Transverse colon (tissue), 4 donors: ENCODE measurements around the gene OR2T35. TPM values are rescaled to one million over a fixed set of nuclear protein-coding genes. Genes with fewer than 3 reads are reported as not detected.
"Not testable (repeated sequence)": the region's sequence is repeated elsewhere in the genome, so short reads cannot be mapped to it uniquely, and the experiment has no call there.

ENCODE experiments used
- DNase-seq: peaks from one replicate; pipeline ENCODE4 v3.0.0-alpha.2; 2019
- H3K27ac ChIP-seq, 4 donors: fragments of 200-600 bp; sonication (generic); 2 replicates each; pipeline ENCODE4 v1.5.1; 2016 to 2018; ENCODE audit warnings: inconsistent platforms in 4 of 4
- H3K27me3 ChIP-seq: fragments of 200-600 bp; sonication (generic); 2 replicates; pipeline ENCODE4 v1.5.1; 2017; ENCODE audit warnings: inconsistent platforms
- H3K36me3 ChIP-seq, 4 donors: fragments of 200-600 bp; sonication (generic); 2 replicates each; pipeline ENCODE4 v1.5.1; 2017 to 2019; ENCODE audit warnings: inconsistent platforms in 4 of 4
- H3K4me1 ChIP-seq, 4 donors: fragments of 200-600 bp; sonication (generic); 2 replicates each; pipeline ENCODE4 v1.5.1; 2017 to 2020; ENCODE audit warnings: inconsistent platforms in 4 of 4
- H3K4me3 ChIP-seq, 4 donors: fragments of 200-600 bp; sonication (generic); 1 replicate in 1 of 4; 2 replicates in 3 of 4; pipeline versions ENCODE4 v1.5.1 to v1.6.1; 2017 to 2019; ENCODE audit warnings: inconsistent platforms in 4 of 4
- H3K9me3 ChIP-seq, 2 donors: fragments of 200-600 bp; sonication (generic); 2 replicates each; pipeline ENCODE4 v1.5.1; 2017 to 2019; ENCODE audit warnings: inconsistent platforms in 2 of 2
- EP300 ChIP-seq: sonication (generic); formaldehyde crosslinking; IDR thresholded peaks from one replicate; pipeline ENCODE4 v1.6.1; 2017; ENCODE audit warnings: antibody characterized with exemption, low read depth
- POLR2A ChIP-seq: fragments of 450-650 bp; IDR thresholded peaks from one replicate; pipeline ENCODE4 v1.6.1; 2016; ENCODE audit warnings: antibody characterized with exemption, mild to moderate bottlenecking, moderate library complexity
- POLR2AphosphoS5 ChIP-seq, 3 donors: sonication (generic); formaldehyde crosslinking; IDR thresholded peaks; one replicate each; pipeline ENCODE4 v1.6.1; 2016; ENCODE audit warnings: antibody characterized with exemption in 3 of 3
- WGBS, 2 donors: methylation state at CpG; one replicate each; pipeline ENCODE4 v1.1.5; 2018; ENCODE audit warnings: low coverage in 1 of 2; 5-methylcytosine and 5-hydroxymethylcytosine counted together
- in situ Hi-C, 4 donors: fragments of 200-750 bp; cut with MboI; loops; one replicate each; pipeline versions ENCODE4 v1.15.0 to v1.15.1; 2017; ENCODE audit warnings: low sequenced_read_pairs in 3 of 4, low pct_ligation_motif_present in 1 of 4, low pct_unique_long_range_greater_than_20kb in 1 of 4
- intact Hi-C: fragments of 100-400 bp; cut with DNase I; formaldehyde crosslinking; loops from one replicate; pipeline ENCODE4 v1.15.1; 2023; ENCODE audit warnings: low total_unique reads
- total RNA-seq, 4 donors: library from RNA; depleted of rRNA; stranded (reverse); fragments of >200 nt; gene quantifications; one replicate each; pipeline ENCODE4 v1.1.0, GENCODE V29; 2016
- TF ChIP-seq, protein P1 (sequence below), 5 experiments: fragments of 200-600 bp in 3 of 5; fragments of 450-650 bp in 2 of 5; sonication (generic) in 3 of 5; IDR thresholded peaks; 1 replicate in 2 of 5; 2 replicates in 3 of 5; pipeline ENCODE4 v1.5.1; 2016 to 2017; ENCODE audit warnings: antibody characterized with exemption in 5 of 5, inconsistent platforms in 3 of 5, mild to moderate bottlenecking in 2 of 5, moderate library complexity in 1 of 5

OR2T35 gene
- total RNA-seq, 4 donors from 2014 or later: not detected

DNA sequence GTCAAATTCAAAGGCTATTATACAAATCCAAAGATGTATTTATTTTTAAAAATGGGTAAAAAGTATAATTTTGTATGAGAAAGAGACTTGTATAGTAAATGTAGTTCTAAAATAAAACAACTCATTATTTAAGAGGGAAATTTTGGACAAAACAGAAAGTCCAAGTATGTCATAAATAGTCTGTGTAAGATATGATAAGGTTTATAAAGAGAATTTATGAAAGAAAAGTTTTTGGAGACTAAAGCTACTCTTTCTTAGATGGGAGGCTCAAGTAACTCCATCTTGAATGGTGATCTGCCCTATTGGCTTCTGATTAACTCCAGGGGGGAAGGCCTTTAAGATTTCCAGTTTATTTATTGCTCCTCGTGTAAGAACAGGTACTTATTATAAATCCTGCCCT, 24.9 kb upstream of the OR2T35 start:
- TF ChIP-seq POLR2A: no peak
- no peak for TF ChIP-seq POLR2AphosphoS5 (IDR thresholded peaks at IDR 0.05)
- no peak for TF ChIP-seq EP300
- TF ChIP-seq, protein P1, sequence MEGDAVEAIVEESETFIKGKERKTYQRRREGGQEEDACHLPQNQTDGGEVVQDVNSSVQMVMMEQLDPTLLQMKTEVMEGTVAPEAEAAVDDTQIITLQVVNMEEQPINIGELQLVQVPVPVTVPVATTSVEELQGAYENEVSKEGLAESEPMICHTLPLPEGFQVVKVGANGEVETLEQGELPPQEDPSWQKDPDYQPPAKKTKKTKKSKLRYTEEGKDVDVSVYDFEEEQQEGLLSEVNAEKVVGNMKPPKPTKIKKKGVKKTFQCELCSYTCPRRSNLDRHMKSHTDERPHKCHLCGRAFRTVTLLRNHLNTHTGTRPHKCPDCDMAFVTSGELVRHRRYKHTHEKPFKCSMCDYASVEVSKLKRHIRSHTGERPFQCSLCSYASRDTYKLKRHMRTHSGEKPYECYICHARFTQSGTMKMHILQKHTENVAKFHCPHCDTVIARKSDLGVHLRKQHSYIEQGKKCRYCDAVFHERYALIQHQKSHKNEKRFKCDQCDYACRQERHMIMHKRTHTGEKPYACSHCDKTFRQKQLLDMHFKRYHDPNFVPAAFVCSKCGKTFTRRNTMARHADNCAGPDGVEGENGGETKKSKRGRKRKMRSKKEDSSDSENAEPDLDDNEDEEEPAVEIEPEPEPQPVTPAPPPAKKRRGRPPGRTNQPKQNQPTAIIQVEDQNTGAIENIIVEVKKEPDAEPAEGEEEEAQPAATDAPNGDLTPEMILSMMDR (IDR thresholded peaks at IDR 0.05): no peak
- no peak overlapping the region for H3K4me3 ChIP-seq
- H3K36me3 ChIP-seq: no peaks in the 10 kb centered on the region
- no peak overlapping the region for H3K27ac ChIP-seq
- peaks cover 9 to 10% of the 10 kb centered on the region in 2 donors for H3K9me3 ChIP-seq
- H3K27me3 ChIP-seq: no peaks in the 10 kb centered on the region
- WGBS, 2 donors: 78 to 81% methylated on average over 1 of the region's 1 CpG
- no peaks in the 10 kb centered on the region for H3K4me1 ChIP-seq
- in situ Hi-C loops: no loop called here
- DNase-seq: no peak
- intact Hi-C loops: no loop called here

DNA sequence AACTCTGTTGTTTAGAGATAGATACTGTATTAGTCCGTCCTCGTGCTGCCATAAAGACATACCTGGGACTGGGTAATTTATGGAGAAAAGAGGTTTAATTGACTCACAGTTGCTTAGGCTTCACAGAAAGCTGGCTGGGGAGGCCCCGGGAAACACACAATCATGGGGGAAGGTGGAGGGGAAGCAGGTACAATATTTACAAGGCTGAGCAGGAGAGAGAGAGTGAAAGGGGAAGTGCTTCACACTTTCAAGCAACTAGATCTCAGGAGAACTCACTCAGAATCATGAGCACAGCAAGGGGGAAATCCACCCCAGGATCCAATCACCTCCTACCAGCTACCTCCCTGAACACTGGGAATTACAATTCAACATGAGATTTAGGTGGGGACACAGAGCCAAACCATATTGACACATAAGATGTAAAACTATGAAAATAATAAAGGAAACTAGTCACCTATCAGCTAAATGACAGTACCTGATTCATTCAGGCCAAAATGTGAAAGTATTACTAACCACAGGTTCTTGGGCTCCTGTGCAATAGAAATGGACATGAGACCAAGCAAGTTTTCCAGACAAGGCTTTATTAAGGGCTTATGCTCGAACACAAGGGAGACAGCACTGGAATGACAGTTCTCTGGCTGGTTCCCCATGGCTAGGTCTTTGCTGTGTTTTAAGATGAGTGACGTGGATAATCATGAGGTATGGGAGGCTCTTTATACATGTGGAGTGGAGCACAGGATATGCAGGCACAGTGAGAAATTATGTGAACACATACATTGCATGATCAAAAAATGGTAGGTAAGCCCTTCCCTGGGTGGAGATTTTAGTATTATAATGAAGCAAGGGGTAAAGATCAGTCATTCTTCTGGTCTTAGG, 18.6 kb upstream of the OR2T35 start:
- H3K27ac ChIP-seq, intact Hi-C loops, H3K36me3 ChIP-seq, H3K4me1 ChIP-seq, H3K27me3 ChIP-seq, H3K9me3 ChIP-seq, H3K4me3 ChIP-seq, DNase-seq, in situ Hi-C loops: not testable (repeated sequence)
- 72 to 73% methylated on average over 4 to 5 of the region's 5 CpGs for WGBS, 2 donors

DNA sequence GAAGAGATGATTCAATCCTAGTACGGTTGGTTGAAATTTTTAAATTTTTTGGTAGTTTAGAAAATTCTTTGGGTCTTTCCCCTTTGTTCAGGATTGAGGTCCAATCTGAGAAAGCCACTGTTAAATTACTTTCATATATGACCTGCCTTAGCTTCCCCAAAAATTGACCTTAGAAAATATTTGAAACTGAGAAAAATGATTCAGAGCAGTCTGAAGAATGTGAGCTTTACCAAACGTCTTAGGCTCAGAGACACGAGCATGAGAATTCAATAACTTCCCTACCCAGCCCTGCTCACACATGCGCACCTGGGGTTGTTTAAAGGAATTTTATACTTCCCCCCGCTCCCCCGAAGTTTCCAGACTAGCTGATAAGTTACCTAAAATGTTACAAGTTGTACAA, 11.7 kb upstream of the OR2T35 start:
- H3K4me1 ChIP-seq, H3K27me3 ChIP-seq, H3K36me3 ChIP-seq, DNase-seq, intact Hi-C loops, H3K4me3 ChIP-seq, H3K9me3 ChIP-seq, in situ Hi-C loops, H3K27ac ChIP-seq: not testable (repeated sequence)
- WGBS, 2 donors: 77% methylated on average over 6 of the region's 6 CpGs; no CpG with 5 or more reads in 1 of the 2 donors

DNA sequence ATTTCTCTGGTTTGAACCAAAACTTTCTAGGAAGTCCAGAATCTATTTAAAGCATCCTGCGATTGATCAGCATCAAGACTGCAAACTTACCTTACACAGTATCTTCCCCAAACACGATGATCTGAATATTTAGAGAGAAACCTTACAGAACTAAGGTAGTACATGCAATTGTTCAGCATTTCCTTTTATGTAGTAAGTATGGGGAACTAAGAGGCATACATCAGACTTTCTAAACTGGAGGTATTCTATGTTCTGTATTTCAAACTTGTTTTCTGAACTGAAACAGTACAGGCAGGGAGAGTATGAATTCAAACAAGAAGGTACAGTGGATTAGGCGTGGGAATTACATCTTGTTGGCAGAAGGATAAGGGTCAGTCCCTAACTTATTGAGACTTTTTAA, 10.3 kb upstream of the OR2T35 start, which contains the start of gene OR2T27:
TSS of gene OR2T27 (minus strand) at position 175 of the 400 bp plus-strand sequence. CDS start 4,644 bp downstream, outside the sequence.
- H3K9me3 ChIP-seq, H3K27ac ChIP-seq, in situ Hi-C loops, H3K36me3 ChIP-seq, DNase-seq, intact Hi-C loops, H3K4me1 ChIP-seq, H3K4me3 ChIP-seq, H3K27me3 ChIP-seq: not testable (repeated sequence)
- WGBS, 2 donors: 57% methylated on average over 1 of the region's 3 CpGs; no CpG with 5 or more reads in 1 of the 2 donors

DNA sequence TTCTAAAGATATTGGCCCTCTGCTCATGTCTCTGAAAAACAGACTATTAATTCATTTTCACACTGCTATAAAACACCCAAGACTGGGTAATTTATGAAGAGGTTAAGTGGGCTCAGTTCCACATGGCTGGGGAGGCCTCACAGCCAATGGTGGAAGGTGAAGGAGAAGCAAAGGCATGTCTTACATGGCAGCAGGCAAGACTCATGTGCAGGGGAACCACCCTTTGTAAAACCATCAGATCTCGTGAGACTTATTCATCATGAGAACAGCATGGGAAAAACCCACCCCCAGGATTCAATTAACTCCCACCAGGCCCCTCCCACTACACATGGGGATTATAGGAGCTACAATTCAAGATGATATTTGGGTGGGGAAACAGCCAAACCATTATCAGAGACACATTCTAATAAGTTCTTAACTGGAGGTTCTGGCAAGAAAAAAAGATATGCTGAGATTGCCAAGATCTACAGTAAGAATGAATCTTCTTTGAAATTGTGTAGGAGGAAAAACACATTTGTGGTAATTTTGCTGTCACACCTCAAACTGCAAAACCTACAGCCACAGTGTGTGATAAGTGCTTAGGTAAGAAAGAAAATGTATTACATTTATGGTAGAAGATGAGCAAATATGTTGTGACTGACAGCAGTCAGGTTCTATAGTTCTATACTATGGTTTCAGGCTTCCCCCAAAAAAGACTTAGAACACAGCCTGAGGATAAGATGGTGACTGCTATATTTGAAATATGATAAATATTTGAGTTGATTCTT, 3.9 kb upstream of the OR2T35 start:
- H3K27me3 ChIP-seq, H3K27ac ChIP-seq, intact Hi-C loops, H3K4me3 ChIP-seq, DNase-seq, H3K4me1 ChIP-seq, H3K9me3 ChIP-seq, H3K36me3 ChIP-seq: not testable (repeated sequence)
- no CpG with 5 or more reads among the region's 1 CpG for WGBS, 2 donors
- in situ Hi-C loops: loop anchor here in 1 of 4 donors (5.0 kb wide), 1 partner anchor 207 kb away; no protein-coding TSS in a partner anchor

DNA sequence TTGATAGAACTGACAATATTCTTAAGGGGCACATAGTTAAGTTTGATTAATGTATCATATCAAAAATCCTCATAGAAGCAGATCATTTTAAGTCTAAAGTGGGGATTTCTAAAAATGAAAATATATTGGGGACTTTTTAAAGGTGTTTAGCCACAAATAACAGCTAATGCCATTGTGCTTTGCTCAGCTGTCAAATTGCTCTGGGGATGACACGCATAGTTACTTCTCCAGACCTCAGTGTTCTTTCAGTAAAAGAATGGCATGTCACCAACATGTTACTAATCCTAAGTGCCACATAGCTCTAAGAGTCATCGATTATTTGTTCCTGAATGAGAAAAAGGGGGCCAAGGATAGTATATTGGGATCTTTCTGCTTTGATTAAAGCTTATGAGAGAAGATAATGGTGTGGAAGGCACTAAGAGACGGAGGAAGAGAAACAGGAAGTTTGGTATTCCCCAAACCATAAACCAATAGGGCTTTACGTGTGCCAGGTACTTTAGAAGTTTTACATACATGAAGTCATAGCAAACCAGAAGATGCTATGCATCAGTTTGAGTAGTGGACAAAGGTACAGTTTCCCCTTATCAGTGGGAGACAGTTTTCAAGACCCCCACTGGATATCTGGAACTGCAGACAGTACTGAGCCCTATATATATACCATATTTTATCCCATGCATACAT, 2.0 kb downstream of the OR2T35 start:
- H3K27ac ChIP-seq, H3K4me3 ChIP-seq, in situ Hi-C loops, DNase-seq, H3K27me3 ChIP-seq, H3K36me3 ChIP-seq, H3K4me1 ChIP-seq, intact Hi-C loops, H3K9me3 ChIP-seq: not testable (repeated sequence)
- no CpG with 5 or more reads among the region's 4 CpGs for WGBS, 2 donors

DNA sequence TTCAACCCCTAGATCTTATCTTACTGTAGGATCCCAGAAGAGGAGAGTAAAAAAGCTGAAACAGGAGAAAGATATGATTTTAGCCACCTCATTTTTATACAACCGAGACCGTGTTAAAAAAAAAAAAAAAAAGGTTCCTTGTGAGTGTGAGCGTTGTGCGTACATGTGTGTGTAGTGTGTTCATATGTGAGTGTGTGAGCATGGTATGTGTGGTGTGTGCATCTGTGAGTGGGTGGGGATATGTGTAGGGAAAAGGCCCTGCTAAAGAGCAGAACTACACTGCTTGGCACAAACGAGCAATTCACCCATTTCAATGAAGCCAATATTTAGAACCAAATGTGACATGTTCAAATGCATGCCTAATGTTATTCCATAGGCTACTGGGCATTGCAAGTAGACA, 3.5 kb downstream of the OR2T35 start:
- H3K27ac ChIP-seq, in situ Hi-C loops, H3K4me1 ChIP-seq, H3K4me3 ChIP-seq, DNase-seq, intact Hi-C loops, H3K9me3 ChIP-seq, H3K36me3 ChIP-seq, H3K27me3 ChIP-seq: not testable (repeated sequence)
- no CpG with 5 or more reads among the region's 5 CpGs for WGBS, 2 donors

DNA sequence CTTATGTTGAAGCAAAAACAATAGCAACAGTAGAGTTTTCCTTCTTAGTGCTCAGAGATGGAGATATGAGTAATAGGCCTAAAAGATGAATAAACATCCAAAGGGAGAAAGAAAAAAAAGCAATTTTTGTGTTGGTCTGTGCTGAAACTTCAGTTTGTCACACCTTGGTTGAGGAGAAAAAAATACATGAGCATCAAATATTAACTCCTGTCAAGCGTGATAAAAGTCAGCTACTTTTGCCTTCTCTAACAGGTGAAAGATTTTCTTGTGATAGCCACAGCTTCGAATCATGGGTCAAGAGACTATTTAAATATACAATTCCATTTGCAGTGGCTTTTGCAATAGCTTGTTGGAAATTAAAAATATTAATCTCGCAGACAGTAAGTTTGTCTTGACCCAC, 4.2 kb downstream of the OR2T35 start:
- no CpG with 5 or more reads among the region's 3 CpGs for WGBS, 2 donors
- intact Hi-C loops: not testable (repeated sequence)

DNA sequence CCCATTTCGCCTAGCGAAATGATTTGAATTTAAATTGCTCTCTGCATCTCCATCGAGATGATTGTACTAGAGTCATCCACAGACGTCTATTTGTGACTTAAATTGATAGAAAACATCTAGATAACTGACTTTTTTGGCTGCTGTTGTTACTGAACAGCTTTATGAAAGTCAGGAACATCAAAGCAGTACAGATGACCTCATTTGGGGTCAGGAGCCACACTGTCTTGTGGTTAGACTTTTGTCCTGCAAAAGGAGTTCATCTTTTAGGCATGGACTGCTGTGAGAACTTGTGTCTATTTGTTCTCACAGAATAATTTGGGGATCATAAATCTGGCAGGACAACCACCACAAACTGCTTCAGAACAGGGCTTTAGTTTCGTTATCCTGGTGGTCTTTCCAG, 5.4 kb downstream of the OR2T35 start:
- no CpG with 5 or more reads among the region's 5 CpGs for WGBS, 2 donors
- not testable (repeated sequence) for H3K9me3 ChIP-seq

More for the DNA sequence above, 4.2 kb downstream of the OR2T35 start:
- H3K27ac ChIP-seq, H3K27me3 ChIP-seq, H3K9me3 ChIP-seq, H3K4me1 ChIP-seq, H3K4me3 ChIP-seq, H3K36me3 ChIP-seq, DNase-seq, in situ Hi-C loops: not testable (repeated sequence)

More for the DNA sequence above, 5.4 kb downstream of the OR2T35 start:
- H3K36me3 ChIP-seq, H3K27ac ChIP-seq, in situ Hi-C loops, intact Hi-C loops, DNase-seq, H3K27me3 ChIP-seq, H3K4me1 ChIP-seq, H3K4me3 ChIP-seq: not testable (repeated sequence)
